ENCODE data around the gene RUNX1.

DNA sequence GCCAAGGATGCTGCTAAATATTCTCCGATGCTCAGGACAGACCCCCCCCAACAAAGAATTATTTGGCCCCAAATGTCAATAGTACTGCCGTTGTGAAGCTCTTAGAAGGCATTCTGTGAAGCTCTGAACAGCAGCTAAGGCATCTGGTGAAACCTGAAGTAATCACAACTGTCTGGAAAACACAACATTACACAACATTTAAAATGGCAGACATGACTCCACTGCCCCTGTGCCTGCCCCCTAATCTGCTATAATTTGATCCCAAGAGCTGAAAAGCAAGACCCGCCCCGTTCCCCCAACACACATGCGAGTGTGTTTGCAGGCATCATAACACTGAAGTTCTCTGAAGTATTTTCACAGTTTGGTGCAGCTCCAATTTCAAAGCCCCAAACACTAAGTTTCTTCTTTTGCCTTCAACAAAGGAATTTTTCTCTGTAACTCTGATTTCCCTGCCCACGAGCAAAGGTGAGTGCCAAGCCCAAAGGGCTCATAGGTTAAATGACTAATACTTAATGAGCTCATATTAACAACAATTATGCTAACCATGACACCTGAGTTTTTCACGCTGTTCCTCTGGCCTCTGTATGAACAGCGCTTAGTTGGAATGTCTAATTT lies 251.1 kb downstream of the RUNX1 start:
- TF ChIP-seq CTCF (conservative IDR thresholded peaks at IDR 0.05; ENCODE audit: low read depth, low read length) (no peak), EZH2 (IDR thresholded peaks at IDR 0.05; ENCODE audit: borderline replicate concordance, low read depth, low read length, poor library complexity, severe bottlenecking) (no peak)

Data from A673 (cell line).